Upper lobe of right lung (tissue), 1 donor: ENCODE results near the gene TIMM10. TPM values are rescaled to one million over a fixed set of nuclear protein-coding genes. Genes with fewer than 3 reads are reported as not detected.

Experiments
- ATAC-seq: fragments of 200-7000 bp; cut with Tn5 transposase; one replicate; pipeline ENCODE4 v1.9.1; 2020; ENCODE audit warnings: mild to moderate bottlenecking, moderate library complexity
- DNase-seq: peaks from one replicate; pipeline ENCODE4 v3.0.0-alpha.2; 2020
- H3K27ac ChIP-seq: fragments of 200-600 bp; one replicate; pipeline ENCODE4 v1.8.0; 2022
- H3K27me3 ChIP-seq: fragments of 200-600 bp; one replicate; pipeline ENCODE4 v1.8.0; 2022; ENCODE audit warnings: mild to moderate bottlenecking
- H3K36me3 ChIP-seq: fragments of 200-600 bp; one replicate; pipeline ENCODE4 v1.8.0; 2022
- H3K4me1 ChIP-seq: fragments of 200-600 bp; one replicate; pipeline ENCODE4 v1.8.0; 2022
- H3K4me3 ChIP-seq: fragments of 200-600 bp; one replicate; pipeline ENCODE4 v1.8.0; 2022; ENCODE audit warnings: mild to moderate bottlenecking
- H3K9me3 ChIP-seq: fragments of 200-600 bp; one replicate; pipeline ENCODE4 v1.8.0; 2022
- intact Hi-C: fragments of 100-400 bp; cut with DNase I; formaldehyde crosslinking; loops from one replicate; pipeline ENCODE4 v1.11.0; 2022
- total RNA-seq: library from RNA; stranded (reverse); fragmentation: NEBNext Ultra II Directional; extraction: Animal tissue kit (Norgen Biotek cat#: 25700); gene quantifications from one replicate; pipeline ENCODE4 v1.2.1, GENCODE V29; 2021
- TF ChIP-seq, protein P1 (sequence below): fragments of 200-600 bp; IDR thresholded peaks from one replicate; pipeline ENCODE4 v1.8.0; 2022; ENCODE audit warnings: antibody characterized with exemption
- donor health status: DM: no; HTN: yes; CAD: no; lungs with severe emphysema.

TIMM10 gene
- total RNA-seq, 1 donor from 2014 or later, result 34.7 TPM

GRCh38 chr11:57482782-57483561 is 47.6 kb downstream of the TIMM10 start:
- Histone ChIP-seq H3K27ac (no peak overlapping the region), H3K4me1 (peaks cover 10% of the 10 kb centered on the region), H3K36me3 (peaks cover 25% of the 10 kb centered on the region), H3K4me3 (peak overlapping the region; percentile 14), H3K9me3 (no peaks in the 10 kb centered on the region), H3K27me3 (peaks cover 9% of the 10 kb centered on the region)
- DNase-seq (peak; percentile 74), ATAC-seq (peak; percentile 56)
- intact Hi-C loops, result no loop called here
- TF ChIP-seq, protein P1, sequence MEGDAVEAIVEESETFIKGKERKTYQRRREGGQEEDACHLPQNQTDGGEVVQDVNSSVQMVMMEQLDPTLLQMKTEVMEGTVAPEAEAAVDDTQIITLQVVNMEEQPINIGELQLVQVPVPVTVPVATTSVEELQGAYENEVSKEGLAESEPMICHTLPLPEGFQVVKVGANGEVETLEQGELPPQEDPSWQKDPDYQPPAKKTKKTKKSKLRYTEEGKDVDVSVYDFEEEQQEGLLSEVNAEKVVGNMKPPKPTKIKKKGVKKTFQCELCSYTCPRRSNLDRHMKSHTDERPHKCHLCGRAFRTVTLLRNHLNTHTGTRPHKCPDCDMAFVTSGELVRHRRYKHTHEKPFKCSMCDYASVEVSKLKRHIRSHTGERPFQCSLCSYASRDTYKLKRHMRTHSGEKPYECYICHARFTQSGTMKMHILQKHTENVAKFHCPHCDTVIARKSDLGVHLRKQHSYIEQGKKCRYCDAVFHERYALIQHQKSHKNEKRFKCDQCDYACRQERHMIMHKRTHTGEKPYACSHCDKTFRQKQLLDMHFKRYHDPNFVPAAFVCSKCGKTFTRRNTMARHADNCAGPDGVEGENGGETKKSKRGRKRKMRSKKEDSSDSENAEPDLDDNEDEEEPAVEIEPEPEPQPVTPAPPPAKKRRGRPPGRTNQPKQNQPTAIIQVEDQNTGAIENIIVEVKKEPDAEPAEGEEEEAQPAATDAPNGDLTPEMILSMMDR, result peak; percentile 61

DNA sequence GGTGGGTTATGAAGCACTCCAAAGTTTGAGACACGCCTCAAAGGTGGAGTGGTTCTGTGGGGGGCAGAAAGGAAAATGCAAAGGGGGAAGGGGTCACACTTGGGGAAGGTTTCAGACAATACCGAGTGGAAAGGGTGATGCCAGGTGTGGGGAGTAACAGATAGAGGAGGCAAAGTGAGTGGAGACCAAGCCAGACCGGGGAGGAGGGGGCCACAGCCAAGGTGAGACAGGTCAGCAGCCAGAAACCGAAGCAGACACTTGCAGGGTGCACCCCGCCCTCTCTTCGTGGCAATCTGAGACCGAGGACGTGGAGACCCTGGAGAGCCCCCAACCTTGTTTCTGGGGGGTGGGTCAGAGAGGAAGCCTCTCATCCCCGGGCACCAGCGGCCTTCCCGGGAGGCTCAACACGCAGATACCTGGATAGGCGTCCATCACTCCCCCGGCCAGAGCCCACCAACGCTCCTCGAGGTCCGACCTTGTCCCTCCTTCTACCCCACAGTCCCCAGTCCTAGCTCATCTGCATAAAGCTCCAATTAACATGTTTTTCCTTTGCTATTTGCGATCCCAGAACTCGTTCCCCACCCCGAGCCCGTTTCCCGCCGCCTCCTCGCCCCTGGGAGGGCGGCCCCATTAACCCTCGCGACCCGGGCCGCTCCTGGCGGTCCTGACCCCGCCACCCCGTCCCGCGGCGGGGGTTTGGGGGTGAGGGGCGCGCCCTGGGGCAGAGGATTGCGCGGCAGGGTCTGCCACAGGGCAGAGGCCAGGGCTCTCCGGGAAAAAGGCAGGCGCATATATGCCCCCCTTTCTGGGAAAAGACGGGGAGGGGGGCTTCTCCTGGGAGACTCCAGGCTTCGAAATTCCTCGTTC is 48.4 kb downstream of the TIMM10 start:
- H3K4me1 ChIP-seq, result peaks cover 11% of the 10 kb centered on the region
- TF ChIP-seq, protein P1, result no peak

GRCh38 chr11:57481315-57481714 is 49.2 kb downstream of the TIMM10 start:
- Histone ChIP-seq H3K9me3 (no peaks in the 10 kb centered on the region), H3K4me1 (peaks cover 16% of the 10 kb centered on the region), H3K27me3 (peaks cover 9% of the 10 kb centered on the region), H3K4me3 (no peak overlapping the region), H3K36me3 (peaks cover 14% of the 10 kb centered on the region), H3K27ac (no peak overlapping the region)
- DNase-seq (no peak), ATAC-seq (no peak)
- TF ChIP-seq, protein P1, result no peak
- intact Hi-C loops, result no loop called here

More for the DNA sequence above, 48.4 kb downstream of the TIMM10 start:
- Histone ChIP-seq H3K4me3 (no peak overlapping the region), H3K27me3 (peaks cover 9% of the 10 kb centered on the region), H3K9me3 (no peaks in the 10 kb centered on the region), H3K36me3 (peaks cover 17% of the 10 kb centered on the region), H3K27ac (no peak overlapping the region)
- no peak for ATAC-seq
- intact Hi-C loops, result no loop called here
- no peak for DNase-seq

- H3K9me3 ChIP-seq, result no peaks in the 10 kb centered on the region
- H3K36me3 ChIP-seq, result peaks cover 14% of the 10 kb centered on the region
- H3K4me3 ChIP-seq, result no peak overlapping the region
- peaks cover 9% of the 10 kb centered on the region for H3K27me3 ChIP-seq
- peak; percentile 59 for ATAC-seq
- DNase-seq, result peak; percentile 87
- H3K4me1 ChIP-seq, result peaks cover 21% of the 10 kb centered on the region
- no peak overlapping the region for H3K27ac ChIP-seq
- TF ChIP-seq, protein P1, result peak; percentile 74
- intact Hi-C loops, result no loop called here
These were observed 50.0 kb downstream of the TIMM10 start for GRCh38 chr11:57480409-57481137.

GRCh38 chr11:57479911-57480310 is 50.6 kb downstream of the TIMM10 start:
- no peaks in the 10 kb centered on the region for H3K9me3 ChIP-seq
- H3K27ac ChIP-seq, result no peak overlapping the region
- no peak for ATAC-seq
- peaks cover 9% of the 10 kb centered on the region for H3K27me3 ChIP-seq
- H3K4me1 ChIP-seq, result peaks cover 22% of the 10 kb centered on the region
- H3K4me3 ChIP-seq, result no peak overlapping the region
- intact Hi-C loops, result no loop called here
- no peak for DNase-seq
- TF ChIP-seq, protein P1, result no peak
- H3K36me3 ChIP-seq, result peaks cover 7% of the 10 kb centered on the region
